ENCODE results near the gene TDRKH.

Gene TDRKH

GRCh38 chr1:151829352-151830046 lies 39.2 kb upstream of the TDRKH start:
- peaks cover 53% of the 10 kb centered on the region for H3K4me1 Mint-ChIP-seq (ENCODE audit: low read depth)

GRCh38 chr1:151828921-151829320 lies 38.6 kb upstream of the TDRKH start:
- H3K9me3 Mint-ChIP-seq = no peaks in the 10 kb centered on the region
- peak overlapping the region; percentile 91 for H3K27ac Mint-ChIP-seq
- peaks cover 50% of the 10 kb centered on the region for H3K4me1 Mint-ChIP-seq (ENCODE audit: low read depth)
- H3K27me3 Mint-ChIP-seq (ENCODE audit: low read depth) = no peaks in the 10 kb centered on the region
- no peaks in the 10 kb centered on the region for H3K36me3 Mint-ChIP-seq (ENCODE audit: low read depth)
- peak overlapping the region; percentile 75 for H3K4me3 Mint-ChIP-seq

More at GRCh38 chr1:151829352-151830046, 39.2 kb upstream of the TDRKH start:
- H3K36me3 Mint-ChIP-seq (ENCODE audit: low read depth) = no peaks in the 10 kb centered on the region
- H3K27ac Mint-ChIP-seq = peak overlapping the region; percentile 91
- H3K4me3 Mint-ChIP-seq = peak overlapping the region; percentile 75
- H3K9me3 Mint-ChIP-seq = no peaks in the 10 kb centered on the region
- no peaks in the 10 kb centered on the region for H3K27me3 Mint-ChIP-seq (ENCODE audit: low read depth)

- peak overlapping the region; percentile 76 for H3K27ac Mint-ChIP-seq
- peaks cover 45% of the 10 kb centered on the region for H3K4me1 Mint-ChIP-seq (ENCODE audit: low read depth)
- peak overlapping the region; percentile 66 for H3K4me3 Mint-ChIP-seq
Observed at GRCh38 chr1:151827853-151828252, 37.6 kb upstream of the TDRKH start.

GRCh38 chr1:151825751-151826660 lies 35.7 kb upstream of the TDRKH start:
- H3K36me3 Mint-ChIP-seq (ENCODE audit: low read depth) = no peaks in the 10 kb centered on the region
- no peaks in the 10 kb centered on the region for H3K27me3 Mint-ChIP-seq (ENCODE audit: low read depth)
- H3K4me3 Mint-ChIP-seq = no peak overlapping the region
- H3K9me3 Mint-ChIP-seq = no peaks in the 10 kb centered on the region
- peak overlapping the region; percentile 22 for H3K27ac Mint-ChIP-seq
- H3K4me1 Mint-ChIP-seq (ENCODE audit: low read depth) = peaks cover 49% of the 10 kb centered on the region

More at GRCh38 chr1:151827853-151828252, 37.6 kb upstream of the TDRKH start:
- no peaks in the 10 kb centered on the region for H3K9me3 Mint-ChIP-seq
- no peaks in the 10 kb centered on the region for H3K36me3 Mint-ChIP-seq (ENCODE audit: low read depth)
- no peaks in the 10 kb centered on the region for H3K27me3 Mint-ChIP-seq (ENCODE audit: low read depth)

- Mint-ChIP-seq H3K4me3 (no peak overlapping the region), H3K36me3 (ENCODE audit: low read depth) (no peaks in the 10 kb centered on the region), H3K27ac (no peak overlapping the region), H3K4me1 (ENCODE audit: low read depth) (peaks cover 49% of the 10 kb centered on the region), H3K9me3 (no peaks in the 10 kb centered on the region), H3K27me3 (ENCODE audit: low read depth) (no peaks in the 10 kb centered on the region)
Observed at GRCh38 chr1:151825204-151825603, 34.9 kb upstream of the TDRKH start.

- H3K27me3 Mint-ChIP-seq (ENCODE audit: low read depth) = no peaks in the 10 kb centered on the region
- H3K36me3 Mint-ChIP-seq (ENCODE audit: low read depth) = no peaks in the 10 kb centered on the region
- H3K4me1 Mint-ChIP-seq (ENCODE audit: low read depth) = peaks cover 39% of the 10 kb centered on the region
- H3K27ac Mint-ChIP-seq = no peak overlapping the region
- no peak overlapping the region for H3K4me3 Mint-ChIP-seq
- no peaks in the 10 kb centered on the region for H3K9me3 Mint-ChIP-seq
Observed at GRCh38 chr1:151823175-151823574, 32.9 kb upstream of the TDRKH start.

- H3K27ac Mint-ChIP-seq = peak overlapping the region; percentile 39
- peaks cover 40% of the 10 kb centered on the region for H3K4me1 Mint-ChIP-seq (ENCODE audit: low read depth)
- H3K27me3 Mint-ChIP-seq (ENCODE audit: low read depth) = no peaks in the 10 kb centered on the region
- no peaks in the 10 kb centered on the region for H3K9me3 Mint-ChIP-seq
- no peak overlapping the region for H3K4me3 Mint-ChIP-seq
- no peaks in the 10 kb centered on the region for H3K36me3 Mint-ChIP-seq (ENCODE audit: low read depth)
Observed at GRCh38 chr1:151822404-151822803, 32.1 kb upstream of the TDRKH start.

GRCh38 chr1:151820940-151821339 lies 30.6 kb upstream of the TDRKH start:
- no peaks in the 10 kb centered on the region for H3K27me3 Mint-ChIP-seq (ENCODE audit: low read depth)
- H3K4me3 Mint-ChIP-seq = no peak overlapping the region
- no peaks in the 10 kb centered on the region for H3K9me3 Mint-ChIP-seq
- H3K27ac Mint-ChIP-seq = peak overlapping the region; percentile 56
- H3K36me3 Mint-ChIP-seq (ENCODE audit: low read depth) = no peaks in the 10 kb centered on the region
- peaks cover 44% of the 10 kb centered on the region for H3K4me1 Mint-ChIP-seq (ENCODE audit: low read depth)

- Mint-ChIP-seq H3K27ac (peak overlapping the region; percentile 56), H3K4me3 (no peak overlapping the region), H3K4me1 (ENCODE audit: low read depth) (peaks cover 45% of the 10 kb centered on the region), H3K27me3 (ENCODE audit: low read depth) (no peaks in the 10 kb centered on the region), H3K9me3 (no peaks in the 10 kb centered on the region), H3K36me3 (ENCODE audit: low read depth) (no peaks in the 10 kb centered on the region)
Observed at GRCh38 chr1:151819976-151820623, 29.8 kb upstream of the TDRKH start.

GRCh38 chr1:151819227-151819835 lies 29.0 kb upstream of the TDRKH start:
- peaks cover 45% of the 10 kb centered on the region for H3K4me1 Mint-ChIP-seq (ENCODE audit: low read depth)
- peak overlapping the region; percentile 61 for H3K27ac Mint-ChIP-seq
- no peak overlapping the region for H3K4me3 Mint-ChIP-seq
- no peaks in the 10 kb centered on the region for H3K27me3 Mint-ChIP-seq (ENCODE audit: low read depth)
- H3K36me3 Mint-ChIP-seq (ENCODE audit: low read depth) = no peaks in the 10 kb centered on the region
- H3K9me3 Mint-ChIP-seq = no peaks in the 10 kb centered on the region

- Mint-ChIP-seq H3K4me1 (ENCODE audit: low read depth) (peaks cover 39% of the 10 kb centered on the region), H3K27me3 (ENCODE audit: low read depth) (no peaks in the 10 kb centered on the region), H3K4me3 (no peak overlapping the region), H3K36me3 (ENCODE audit: low read depth) (no peaks in the 10 kb centered on the region), H3K27ac (no peak overlapping the region), H3K9me3 (no peaks in the 10 kb centered on the region)
Observed at GRCh38 chr1:151817353-151817730, 27.0 kb upstream of the TDRKH start.

GRCh38 chr1:151816548-151817352 lies 26.4 kb upstream of the TDRKH start:
- H3K4me3 Mint-ChIP-seq = no peak overlapping the region
- no peaks in the 10 kb centered on the region for H3K27me3 Mint-ChIP-seq (ENCODE audit: low read depth)
- H3K36me3 Mint-ChIP-seq (ENCODE audit: low read depth) = no peaks in the 10 kb centered on the region
- H3K9me3 Mint-ChIP-seq = no peaks in the 10 kb centered on the region
- no peak overlapping the region for H3K27ac Mint-ChIP-seq
- peaks cover 36% of the 10 kb centered on the region for H3K4me1 Mint-ChIP-seq (ENCODE audit: low read depth)

GRCh38 chr1:151815716-151816327 lies 25.5 kb upstream of the TDRKH start:
- Mint-ChIP-seq H3K27ac (peak overlapping the region; percentile 67), H3K4me3 (peak overlapping the region; percentile 28)

More at GRCh38 chr1:151815716-151816327, 25.5 kb upstream of the TDRKH start:
- no peaks in the 10 kb centered on the region for H3K27me3 Mint-ChIP-seq (ENCODE audit: low read depth)
- H3K4me1 Mint-ChIP-seq (ENCODE audit: low read depth) = peaks cover 29% of the 10 kb centered on the region
- no peaks in the 10 kb centered on the region for H3K36me3 Mint-ChIP-seq (ENCODE audit: low read depth)
- H3K9me3 Mint-ChIP-seq = no peaks in the 10 kb centered on the region

Measured in T-helper 1 cell treated with Interleukin-12 subunit alpha and Interleukin-12 subunit beta and Interleukin-4 antibody, amounts not matched to agents 30 μg/mL and 1 μg/mL, for 36 hours (primary cell).